C1 segment of cervical spinal cord (tissue), 14 donors: ENCODE results near the gene TOP3A.
"Not testable (repeated sequence)": the region's sequence is repeated elsewhere in the genome, so short reads cannot be mapped to it uniquely, and the experiment has no call there.

Source experiments
- DNase-seq, 14 donors: peaks; one replicate each; lab custom pipeline; 2025; lab: John Stamatoyannopoulos, UW

TOP3A gene

GRCh38 chr17:18314731-18315561 is at the start of gene TOP3A, which contains the start of gene SMCR8:
Gene TOP3A, minus strand, starts transcription at chr17:18314994. Its CDS starts 216 bp downstream, at chr17:18314778.
Gene SMCR8, plus strand, starts transcription at chr17:18315293. Its CDS starts 497 bp downstream, at chr17:18315790.
- DNase-seq: peak; percentile 85 to 100 (median 95)

GRCh38 chr17:18364166-18364565 is 49.4 kb upstream of the TOP3A start:
- DNase-seq: no peak

GRCh38 chr17:18363101-18364049 is 48.6 kb upstream of the TOP3A start, which contains the start of gene SHMT1:
Gene SHMT1, minus strand, starts transcription at chr17:18363550. Its CDS starts 7,569 bp downstream, at chr17:18355981.
- DNase-seq: peak; percentile 54 to 96 (median 87)

GRCh38 chr17:18362698-18363100 is 47.9 kb upstream of the TOP3A start:
- DNase-seq: peak in 13 of 14 donors; percentile 5 to 89 (median 68)

- peak in 2 of 14 donors; percentile 4 to 10 for DNase-seq
These were observed 47.3 kb upstream of the TOP3A start for GRCh38 chr17:18361837-18362697.

GRCh38 chr17:18360518-18360917 is 45.7 kb upstream of the TOP3A start:
- no peak for DNase-seq

GRCh38 chr17:18356624-18357023 is 41.8 kb upstream of the TOP3A start:
- DNase-seq: peak in 7 of 14 donors; percentile 8 to 28 (median 17)

- DNase-seq: no peak
These were observed 38.7 kb upstream of the TOP3A start for GRCh38 chr17:18353541-18353940.

GRCh38 chr17:18344021-18344420 is 29.2 kb upstream of the TOP3A start:
- no peak for DNase-seq

- no peak for DNase-seq
These were observed 25.1 kb upstream of the TOP3A start for GRCh38 chr17:18339933-18340332.

GRCh38 chr17:18338158-18338557 is 23.4 kb upstream of the TOP3A start:
- not testable (repeated sequence) for DNase-seq

GRCh38 chr17:18332909-18333489 is 18.2 kb upstream of the TOP3A start:
- DNase-seq: no peak

GRCh38 chr17:18331879-18332278 is 17.1 kb upstream of the TOP3A start:
- no peak for DNase-seq

- DNase-seq: no peak
These were observed 13.9 kb upstream of the TOP3A start for GRCh38 chr17:18328643-18329204.

- DNase-seq: no peak
These were observed 12.8 kb upstream of the TOP3A start for GRCh38 chr17:18327556-18327955.

- no peak for DNase-seq
These were observed 12.3 kb upstream of the TOP3A start for GRCh38 chr17:18327093-18327492.

- no peak for DNase-seq
These were observed 11.8 kb upstream of the TOP3A start for GRCh38 chr17:18326572-18326971.

GRCh38 chr17:18326039-18326438 is 11.2 kb upstream of the TOP3A start:
- no peak for DNase-seq

GRCh38 chr17:18324140-18325050 is 9.6 kb upstream of the TOP3A start:
- peak in 2 of 14 donors; percentile 13 to 84 for DNase-seq
